Ishikawa (cell line): Measurements from ENCODE around the gene H2BW1.
"Not testable (repeated sequence)": the region's sequence is repeated elsewhere in the genome, so short reads cannot be mapped to it uniquely, and the experiment has no call there.

ENCODE experiments used
- CEBPB ChIP-seq: IDR thresholded peaks from 2 replicates; pipeline ENCODE4 v1.6.1; 2012
- CREB1 ChIP-seq: IDR thresholded peaks from 2 replicates; pipeline ENCODE4 v1.6.1; 2012; ENCODE audit warnings: low read depth
- EGR1 ChIP-seq: IDR thresholded peaks from 2 replicates; pipeline ENCODE4 v1.6.1; 2012
- EP300 ChIP-seq: IDR thresholded peaks from 2 replicates; pipeline ENCODE4 v1.6.1; 2012; ENCODE audit warnings: borderline replicate concordance
- FOXM1 ChIP-seq: IDR thresholded peaks from 2 replicates; pipeline ENCODE4 v1.6.1; 2012; ENCODE audit warnings: low read depth, borderline replicate concordance
- MAX ChIP-seq: IDR thresholded peaks from 2 replicates; pipeline ENCODE4 v1.6.1; 2012
- NFIC ChIP-seq: IDR thresholded peaks from 2 replicates; pipeline ENCODE4 v1.6.1; 2012
- RAD21 ChIP-seq: IDR thresholded peaks from 2 replicates; pipeline ENCODE4 v1.6.1; 2012; ENCODE audit warnings: low read depth
- TAF1 ChIP-seq: IDR thresholded peaks from 2 replicates; pipeline ENCODE4 v1.6.1; 2012; ENCODE audit warnings: low read depth, mild to moderate bottlenecking
- TCF12 ChIP-seq: IDR thresholded peaks from 2 replicates; pipeline ENCODE4 v1.6.1; 2012; ENCODE audit warnings: low read depth
- TEAD4 ChIP-seq: IDR thresholded peaks from 2 replicates; pipeline ENCODE4 v1.6.1; 2012
- YY1 ChIP-seq: IDR thresholded peaks from 2 replicates; pipeline ENCODE4 v1.6.1; 2012; ENCODE audit warnings: low read depth
- ZBTB7A ChIP-seq: IDR thresholded peaks from 2 replicates; pipeline ENCODE4 v1.6.1; 2012; ENCODE audit warnings: low read depth
- TF ChIP-seq, protein P1 (sequence below): IDR thresholded peaks from 2 replicates; pipeline ENCODE4 v1.6.1; 2012; ENCODE audit warnings: low read depth, mild to moderate bottlenecking
- TF ChIP-seq, protein P2 (sequence below): IDR thresholded peaks from 2 replicates; pipeline ENCODE4 v1.6.1; 2012

Gene H2BW1

GRCh38 chrX:104008831-104009230 lies 4.7 kb downstream of the H2BW1 start:
- TF ChIP-seq YY1: no peak
- TF ChIP-seq TCF12: no peak
- TF ChIP-seq TEAD4: no peak
- TF ChIP-seq CEBPB: no peak
- no peak for TF ChIP-seq ZBTB7A
- TF ChIP-seq CREB1: no peak
- no peak for TF ChIP-seq MAX
- TF ChIP-seq TAF1: no peak
- no peak for TF ChIP-seq FOXM1
- TF ChIP-seq RAD21: no peak
- TF ChIP-seq NFIC: no peak

- TF ChIP-seq NFIC (no peak), EP300 (no peak), EGR1 (no peak), TAF1 (no peak), MAX (no peak), CEBPB (no peak), YY1 (no peak), TCF12 (no peak), CREB1 (no peak), ZBTB7A (no peak), TEAD4 (no peak), FOXM1 (no peak), RAD21 (no peak)
- TF ChIP-seq, protein P1, sequence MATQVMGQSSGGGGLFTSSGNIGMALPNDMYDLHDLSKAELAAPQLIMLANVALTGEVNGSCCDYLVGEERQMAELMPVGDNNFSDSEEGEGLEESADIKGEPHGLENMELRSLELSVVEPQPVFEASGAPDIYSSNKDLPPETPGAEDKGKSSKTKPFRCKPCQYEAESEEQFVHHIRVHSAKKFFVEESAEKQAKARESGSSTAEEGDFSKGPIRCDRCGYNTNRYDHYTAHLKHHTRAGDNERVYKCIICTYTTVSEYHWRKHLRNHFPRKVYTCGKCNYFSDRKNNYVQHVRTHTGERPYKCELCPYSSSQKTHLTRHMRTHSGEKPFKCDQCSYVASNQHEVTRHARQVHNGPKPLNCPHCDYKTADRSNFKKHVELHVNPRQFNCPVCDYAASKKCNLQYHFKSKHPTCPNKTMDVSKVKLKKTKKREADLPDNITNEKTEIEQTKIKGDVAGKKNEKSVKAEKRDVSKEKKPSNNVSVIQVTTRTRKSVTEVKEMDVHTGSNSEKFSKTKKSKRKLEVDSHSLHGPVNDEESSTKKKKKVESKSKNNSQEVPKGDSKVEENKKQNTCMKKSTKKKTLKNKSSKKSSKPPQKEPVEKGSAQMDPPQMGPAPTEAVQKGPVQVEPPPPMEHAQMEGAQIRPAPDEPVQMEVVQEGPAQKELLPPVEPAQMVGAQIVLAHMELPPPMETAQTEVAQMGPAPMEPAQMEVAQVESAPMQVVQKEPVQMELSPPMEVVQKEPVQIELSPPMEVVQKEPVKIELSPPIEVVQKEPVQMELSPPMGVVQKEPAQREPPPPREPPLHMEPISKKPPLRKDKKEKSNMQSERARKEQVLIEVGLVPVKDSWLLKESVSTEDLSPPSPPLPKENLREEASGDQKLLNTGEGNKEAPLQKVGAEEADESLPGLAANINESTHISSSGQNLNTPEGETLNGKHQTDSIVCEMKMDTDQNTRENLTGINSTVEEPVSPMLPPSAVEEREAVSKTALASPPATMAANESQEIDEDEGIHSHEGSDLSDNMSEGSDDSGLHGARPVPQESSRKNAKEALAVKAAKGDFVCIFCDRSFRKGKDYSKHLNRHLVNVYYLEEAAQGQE: no peak
- TF ChIP-seq, protein P2, sequence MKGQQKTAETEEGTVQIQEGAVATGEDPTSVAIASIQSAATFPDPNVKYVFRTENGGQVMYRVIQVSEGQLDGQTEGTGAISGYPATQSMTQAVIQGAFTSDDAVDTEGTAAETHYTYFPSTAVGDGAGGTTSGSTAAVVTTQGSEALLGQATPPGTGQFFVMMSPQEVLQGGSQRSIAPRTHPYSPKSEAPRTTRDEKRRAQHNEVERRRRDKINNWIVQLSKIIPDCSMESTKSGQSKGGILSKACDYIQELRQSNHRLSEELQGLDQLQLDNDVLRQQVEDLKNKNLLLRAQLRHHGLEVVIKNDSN: no peak
Measured at GRCh38 chrX:103999234-103999633, 14.3 kb downstream of the H2BW1 start.

DNA sequence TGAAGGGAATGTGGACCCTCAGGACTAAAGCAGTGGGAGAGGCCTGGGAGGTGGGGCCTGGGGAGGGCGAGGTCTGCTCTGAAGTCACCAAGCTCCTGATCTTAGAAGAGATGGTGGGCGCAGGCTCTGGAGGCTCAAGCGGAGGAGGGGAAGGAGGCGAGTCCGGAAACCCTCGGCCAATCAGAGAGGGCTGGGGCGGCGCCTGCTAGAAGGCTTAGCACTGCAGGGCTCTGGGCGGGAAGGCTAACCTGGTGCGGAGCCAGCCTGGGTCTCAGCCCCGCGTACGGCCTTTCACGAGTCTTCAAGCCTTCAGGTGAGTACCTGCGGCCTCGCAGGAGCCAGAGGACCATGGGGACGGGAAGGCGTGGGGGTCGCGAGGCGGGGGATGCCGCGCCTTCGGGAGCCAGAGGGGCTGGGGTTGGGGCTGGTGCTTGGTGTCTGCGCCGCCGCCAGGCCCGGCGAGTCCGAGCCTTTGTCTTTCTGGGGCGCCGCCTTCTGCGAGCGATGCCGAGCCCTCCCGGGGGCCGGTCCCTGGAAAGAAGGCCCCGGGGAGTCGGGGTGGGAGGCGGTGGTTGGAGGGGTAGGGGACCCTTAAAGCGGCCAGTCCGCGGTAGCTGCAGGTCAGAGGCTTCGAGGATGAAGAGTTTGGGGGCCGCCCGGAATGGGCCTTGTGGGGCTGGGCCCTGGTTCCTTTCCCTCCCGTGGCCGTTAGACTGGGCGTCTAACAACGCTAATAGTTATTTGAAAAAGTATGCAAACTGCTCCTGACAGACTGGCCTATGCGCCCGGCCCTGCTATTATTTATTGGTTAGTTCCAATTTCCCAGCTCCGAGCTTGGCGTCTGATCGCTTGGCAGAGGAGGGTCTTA lies 50.9 kb downstream of the H2BW1 start, which contains the start of gene TMSB15B:
Gene TMSB15B (plus strand): TSS at position 217 of the 868 bp plus-strand sequence.
- TF ChIP-seq ZBTB7A, FOXM1: not testable (repeated sequence)
- TF ChIP-seq, protein P2: not testable (repeated sequence)
